KMS-11 (cell line): ENCODE results near the gene MSL1.

Source experiments
- H2AFZ ChIP-seq: fragments of 200-600 bp; sonication (generic); 2 replicates; pipeline ENCODE4 v1.6.1; 2016; ENCODE audit warnings: antibody characterized with exemption, mixed run types, low read depth
- H3K27ac ChIP-seq: fragments of 200-600 bp; sonication (generic); 2 replicates; pipeline ENCODE4 v1.6.1; 2016; ENCODE audit warnings: mild to moderate bottlenecking, mixed run types
- H3K27me3 ChIP-seq: fragments of 200-600 bp; sonication (generic); 2 replicates; pipeline ENCODE4 v1.6.1; 2017; ENCODE audit warnings: mild to moderate bottlenecking, low read depth, mixed run types, moderate library complexity; ENCODE audit not compliant: insufficient read depth
- H3K36me3 ChIP-seq: fragments of 200-600 bp; sonication (generic); 2 replicates; pipeline ENCODE4 v1.6.1; 2017; ENCODE audit warnings: mild to moderate bottlenecking, mixed run types; ENCODE audit not compliant: insufficient read depth
- H3K4me1 ChIP-seq: fragments of 200-600 bp; sonication (generic); 2 replicates; pipeline ENCODE4 v1.6.1; 2016; ENCODE audit warnings: mild to moderate bottlenecking, low read depth, mixed run types; ENCODE audit not compliant: poor library complexity, severe bottlenecking
- H3K4me2 ChIP-seq: fragments of 200-600 bp; sonication (generic); 2 replicates; pipeline ENCODE4 v1.7.0; 2016; ENCODE audit warnings: mild to moderate bottlenecking, mixed run types
- H3K4me3 ChIP-seq: fragments of 200-600 bp; sonication (generic); IDR thresholded peaks from 2 replicates; pipeline ENCODE4 v1.6.1; 2017; ENCODE audit warnings: low read depth, low read length, mixed read lengths; ENCODE audit not compliant: insufficient read depth
- H3K79me2 ChIP-seq: fragments of 200-600 bp; sonication (generic); 2 replicates; pipeline ENCODE4 v1.6.1; 2016; ENCODE audit warnings: low read depth, mixed run types; ENCODE audit not compliant: insufficient read depth
- H3K9ac ChIP-seq: fragments of 200-600 bp; sonication (generic); 2 replicates; pipeline ENCODE4 v1.6.1; 2016; ENCODE audit warnings: mild to moderate bottlenecking, mixed run types
- H4K20me1 ChIP-seq: fragments of 200-600 bp; sonication (generic); 2 replicates; pipeline ENCODE4 v1.6.1; 2016; ENCODE audit warnings: mild to moderate bottlenecking, mixed run types; ENCODE audit not compliant: insufficient read depth
- TF ChIP-seq, protein P1 (sequence below): fragments of 200-600 bp; sonication (generic); conservative IDR thresholded peaks from 2 replicates; pipeline ENCODE4 v1.6.1; 2017; ENCODE audit warnings: low read depth, mild to moderate bottlenecking, antibody characterized with exemption, low read length, moderate library complexity, mixed read lengths

The MSL1 gene

DNA sequence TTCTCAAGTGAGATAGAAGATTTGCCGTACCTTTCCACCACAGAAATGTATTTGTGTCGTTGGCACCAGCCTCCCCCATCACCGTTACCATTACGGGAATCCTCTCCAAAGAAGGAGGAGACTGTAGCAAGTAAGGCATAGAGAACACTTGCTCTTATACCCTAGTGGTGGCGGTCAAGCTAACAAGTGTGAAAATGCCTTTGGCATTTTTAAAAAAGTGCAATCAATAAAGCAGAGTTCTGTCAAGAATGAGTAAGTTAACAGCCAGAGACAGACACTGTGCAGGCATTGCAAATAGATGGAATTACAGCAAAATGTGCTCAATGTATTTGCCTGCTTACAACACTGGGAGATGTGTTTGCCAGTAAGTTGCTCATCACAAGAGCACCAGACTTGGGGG lies 7.7 kb downstream of the MSL1 start:
- Histone ChIP-seq H3K9ac (no peak overlapping the region), H4K20me1 (peaks cover 8% of the 10 kb centered on the region), H3K4me1 (peaks cover 23% of the 10 kb centered on the region), H3K4me2 (no peak overlapping the region), H2AFZ (no peak overlapping the region), H3K27ac (no peak overlapping the region), H3K27me3 (no peaks in the 10 kb centered on the region), H3K36me3 (peaks cover 12% of the 10 kb centered on the region; the same call in 1 of the 2 replicates), H3K4me3 (no peak overlapping the region), H3K79me2 (peaks cover 51% of the 10 kb centered on the region)
- TF ChIP-seq, protein P1, sequence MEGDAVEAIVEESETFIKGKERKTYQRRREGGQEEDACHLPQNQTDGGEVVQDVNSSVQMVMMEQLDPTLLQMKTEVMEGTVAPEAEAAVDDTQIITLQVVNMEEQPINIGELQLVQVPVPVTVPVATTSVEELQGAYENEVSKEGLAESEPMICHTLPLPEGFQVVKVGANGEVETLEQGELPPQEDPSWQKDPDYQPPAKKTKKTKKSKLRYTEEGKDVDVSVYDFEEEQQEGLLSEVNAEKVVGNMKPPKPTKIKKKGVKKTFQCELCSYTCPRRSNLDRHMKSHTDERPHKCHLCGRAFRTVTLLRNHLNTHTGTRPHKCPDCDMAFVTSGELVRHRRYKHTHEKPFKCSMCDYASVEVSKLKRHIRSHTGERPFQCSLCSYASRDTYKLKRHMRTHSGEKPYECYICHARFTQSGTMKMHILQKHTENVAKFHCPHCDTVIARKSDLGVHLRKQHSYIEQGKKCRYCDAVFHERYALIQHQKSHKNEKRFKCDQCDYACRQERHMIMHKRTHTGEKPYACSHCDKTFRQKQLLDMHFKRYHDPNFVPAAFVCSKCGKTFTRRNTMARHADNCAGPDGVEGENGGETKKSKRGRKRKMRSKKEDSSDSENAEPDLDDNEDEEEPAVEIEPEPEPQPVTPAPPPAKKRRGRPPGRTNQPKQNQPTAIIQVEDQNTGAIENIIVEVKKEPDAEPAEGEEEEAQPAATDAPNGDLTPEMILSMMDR: 0 out of 2 replicates have a peak, but pooled peaks have one; percentile 15

DNA sequence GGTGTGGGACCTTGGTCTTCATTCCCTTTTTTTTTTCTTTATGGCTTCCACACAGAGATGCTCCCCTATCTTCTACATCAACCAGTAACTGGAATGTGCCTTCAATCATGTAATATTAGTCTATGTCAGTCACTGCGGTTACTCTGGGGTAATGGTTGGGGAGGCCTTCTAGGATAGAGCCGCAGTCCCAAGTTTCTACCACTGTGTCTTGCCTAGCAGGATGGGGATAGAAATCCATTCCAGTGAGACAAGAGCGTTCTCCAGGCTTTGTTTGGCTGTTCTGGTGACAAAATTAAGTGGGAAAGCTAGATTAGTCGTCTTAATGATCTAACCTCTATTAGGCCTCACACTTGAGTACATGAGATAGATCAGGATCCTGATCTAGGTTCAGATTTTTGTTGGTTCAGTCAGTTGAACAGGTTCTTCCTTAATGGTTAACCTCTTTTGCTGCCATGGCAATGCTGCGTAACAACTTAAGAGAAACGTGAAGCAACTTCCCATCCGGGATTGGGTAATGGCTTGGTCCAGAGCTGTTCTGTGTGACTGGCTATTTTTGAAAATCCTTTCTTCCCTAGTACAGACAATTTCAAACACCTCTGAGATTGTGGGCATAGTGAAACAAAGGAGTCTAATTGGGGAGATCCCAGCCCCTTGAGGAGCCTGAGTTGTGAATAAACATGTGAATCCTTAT lies 8.7 kb downstream of the MSL1 start:
- H3K79me2 ChIP-seq: peaks cover 44% of the 10 kb centered on the region
- no peak overlapping the region for H3K9ac ChIP-seq
- H3K4me3 ChIP-seq: no peak overlapping the region
- no peak overlapping the region for H3K4me2 ChIP-seq
- no peaks in the 10 kb centered on the region for H3K27me3 ChIP-seq
- H3K4me1 ChIP-seq: peaks cover 22% of the 10 kb centered on the region
- no peak overlapping the region for H3K27ac ChIP-seq
- TF ChIP-seq, protein P1: no peak
- H3K36me3 ChIP-seq: peaks cover 12% of the 10 kb centered on the region; the same call in 1 of the 2 replicates
- H2AFZ ChIP-seq: no peak overlapping the region
- no peaks in the 10 kb centered on the region for H4K20me1 ChIP-seq

DNA sequence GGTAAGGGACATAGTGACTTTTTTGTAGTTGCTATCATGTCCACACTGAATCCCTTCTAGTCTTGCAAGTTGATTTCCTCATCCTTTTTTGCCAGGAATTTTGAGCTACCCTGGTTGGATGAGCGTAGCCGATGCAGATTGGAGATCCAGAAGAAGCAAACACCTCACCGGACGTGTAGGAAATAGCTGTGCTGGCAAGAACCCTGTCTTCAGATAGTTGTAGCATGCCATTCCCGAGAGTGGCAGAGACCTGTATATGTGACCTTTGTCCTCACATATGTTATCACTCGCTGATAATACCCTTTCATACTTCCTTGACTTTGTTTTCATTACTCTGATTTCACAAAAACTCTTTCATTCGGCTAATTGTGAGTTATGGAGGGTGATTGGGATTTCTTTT lies 12.4 kb downstream of the MSL1 start:
- Histone ChIP-seq H3K27me3 (no peaks in the 10 kb centered on the region), H2AFZ (no peak overlapping the region), H3K9ac (no peak overlapping the region), H3K79me2 (peaks cover 49% of the 10 kb centered on the region), H3K27ac (no peak overlapping the region), H4K20me1 (no peaks in the 10 kb centered on the region), H3K4me1 (peaks cover 45% of the 10 kb centered on the region), H3K36me3 (peaks cover 3% of the 10 kb centered on the region; the same call in 1 of the 2 replicates), H3K4me2 (no peak overlapping the region), H3K4me3 (no peak overlapping the region)
- TF ChIP-seq, protein P1: no peak

DNA sequence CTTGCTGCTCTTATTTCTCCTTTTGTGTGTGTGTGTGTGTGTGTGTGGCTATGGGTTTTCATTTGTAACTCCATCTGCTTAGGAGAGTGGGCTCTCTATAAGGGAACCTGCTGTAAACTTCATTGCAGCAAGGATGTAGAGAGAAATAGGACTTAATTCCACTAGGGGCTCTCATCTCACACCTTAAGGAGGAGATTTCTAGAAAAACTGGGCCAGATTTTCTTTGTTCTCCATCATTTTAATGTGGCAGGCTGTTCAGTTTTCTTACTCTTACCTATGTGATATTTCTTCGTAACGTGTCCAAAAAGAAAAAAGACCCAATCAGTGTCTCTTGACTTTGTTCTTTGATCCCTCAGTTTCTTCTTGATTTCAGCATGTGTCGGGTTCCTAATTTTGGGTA lies 14.0 kb downstream of the MSL1 start:
- Histone ChIP-seq H3K9ac (no peak overlapping the region), H3K79me2 (peaks cover 48% of the 10 kb centered on the region), H3K27me3 (no peaks in the 10 kb centered on the region), H3K36me3 (no peaks in the 10 kb centered on the region; the same call in 1 of the 2 replicates), H3K4me1 (peaks cover 41% of the 10 kb centered on the region), H4K20me1 (no peaks in the 10 kb centered on the region), H2AFZ (no peak overlapping the region), H3K4me3 (no peak overlapping the region), H3K4me2 (no peak overlapping the region), H3K27ac (peak overlapping the region; percentile 32; the same call in 1 of the 2 replicates)
- TF ChIP-seq, protein P1: 0 out of 2 replicates have a peak, but pooled peaks have one; percentile 6
